Endothelial cell (in vitro differentiated cells): ENCODE data around the gene HOXA3. TPM values are rescaled to one million over a fixed set of nuclear protein-coding genes. Genes with fewer than 3 reads are reported as not detected.

ENCODE experiments used
- DNase-seq: peaks from one replicate; pipeline ENCODE4 v3.0.0; 2021; ENCODE audit warnings: low spot score
- H3K27ac Mint-ChIP-seq: one replicate; pipeline ENCODE4 v1.8.0; 2021; ENCODE audit warnings: mixed read lengths, inconsistent platforms; ENCODE audit not compliant: unreplicated experiment
- H3K27me3 Mint-ChIP-seq: one replicate; pipeline ENCODE4 v1.8.0; 2021; ENCODE audit warnings: mild to moderate bottlenecking, moderate library complexity, mixed read lengths, inconsistent platforms; ENCODE audit not compliant: unreplicated experiment
- H3K36me3 Mint-ChIP-seq: one replicate; pipeline ENCODE4 v1.8.0; 2021; ENCODE audit warnings: mild to moderate bottlenecking, low read depth, mixed read lengths, inconsistent platforms; ENCODE audit not compliant: unreplicated experiment
- H3K4me1 Mint-ChIP-seq: one replicate; pipeline ENCODE4 v1.8.0; 2021; ENCODE audit warnings: mild to moderate bottlenecking, mixed read lengths, inconsistent platforms; ENCODE audit not compliant: unreplicated experiment
- H3K4me3 Mint-ChIP-seq: one replicate; pipeline ENCODE4 v1.8.0; 2021; ENCODE audit warnings: mild to moderate bottlenecking, mixed read lengths, inconsistent platforms; ENCODE audit not compliant: unreplicated experiment
- H3K9me3 Mint-ChIP-seq: one replicate; pipeline ENCODE4 v1.8.0; 2021; ENCODE audit warnings: mixed read lengths, inconsistent platforms; ENCODE audit not compliant: unreplicated experiment
- total RNA-seq: library from RNA; stranded (reverse); fragmentation: NEBNext Ultra II Directional; extraction: Animal tissue kit (Norgen Biotek cat#: 25700); gene quantifications from one replicate; pipeline ENCODE4 v1.2.1, GENCODE V29; 2021; ENCODE audit not compliant: unreplicated experiment
- TF ChIP-seq, protein P1 (sequence below): fragments of 200-600 bp; sonication (generic); IDR thresholded peaks from one replicate; pipeline ENCODE4 v1.5.0; 2021; ENCODE audit warnings: antibody characterized with exemption; ENCODE audit not compliant: unreplicated experiment

HOXA3 gene
- total RNA-seq, 1 donor from 2014 or later: 0.13 TPM

- DNase-seq: no peak
- Mint-ChIP-seq H3K27me3 (peaks cover 38% of the 10 kb centered on the region), H3K4me3 (no peak overlapping the region), H3K9me3 (no peaks in the 10 kb centered on the region), H3K27ac (no peak overlapping the region), H3K4me1 (peaks cover 37% of the 10 kb centered on the region), H3K36me3 (no peaks in the 10 kb centered on the region)
- TF ChIP-seq, protein P1, sequence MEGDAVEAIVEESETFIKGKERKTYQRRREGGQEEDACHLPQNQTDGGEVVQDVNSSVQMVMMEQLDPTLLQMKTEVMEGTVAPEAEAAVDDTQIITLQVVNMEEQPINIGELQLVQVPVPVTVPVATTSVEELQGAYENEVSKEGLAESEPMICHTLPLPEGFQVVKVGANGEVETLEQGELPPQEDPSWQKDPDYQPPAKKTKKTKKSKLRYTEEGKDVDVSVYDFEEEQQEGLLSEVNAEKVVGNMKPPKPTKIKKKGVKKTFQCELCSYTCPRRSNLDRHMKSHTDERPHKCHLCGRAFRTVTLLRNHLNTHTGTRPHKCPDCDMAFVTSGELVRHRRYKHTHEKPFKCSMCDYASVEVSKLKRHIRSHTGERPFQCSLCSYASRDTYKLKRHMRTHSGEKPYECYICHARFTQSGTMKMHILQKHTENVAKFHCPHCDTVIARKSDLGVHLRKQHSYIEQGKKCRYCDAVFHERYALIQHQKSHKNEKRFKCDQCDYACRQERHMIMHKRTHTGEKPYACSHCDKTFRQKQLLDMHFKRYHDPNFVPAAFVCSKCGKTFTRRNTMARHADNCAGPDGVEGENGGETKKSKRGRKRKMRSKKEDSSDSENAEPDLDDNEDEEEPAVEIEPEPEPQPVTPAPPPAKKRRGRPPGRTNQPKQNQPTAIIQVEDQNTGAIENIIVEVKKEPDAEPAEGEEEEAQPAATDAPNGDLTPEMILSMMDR: no peak
Observed at GRCh38 chr7:27172823-27173510, 20.6 kb upstream of the HOXA3 start.

DNA sequence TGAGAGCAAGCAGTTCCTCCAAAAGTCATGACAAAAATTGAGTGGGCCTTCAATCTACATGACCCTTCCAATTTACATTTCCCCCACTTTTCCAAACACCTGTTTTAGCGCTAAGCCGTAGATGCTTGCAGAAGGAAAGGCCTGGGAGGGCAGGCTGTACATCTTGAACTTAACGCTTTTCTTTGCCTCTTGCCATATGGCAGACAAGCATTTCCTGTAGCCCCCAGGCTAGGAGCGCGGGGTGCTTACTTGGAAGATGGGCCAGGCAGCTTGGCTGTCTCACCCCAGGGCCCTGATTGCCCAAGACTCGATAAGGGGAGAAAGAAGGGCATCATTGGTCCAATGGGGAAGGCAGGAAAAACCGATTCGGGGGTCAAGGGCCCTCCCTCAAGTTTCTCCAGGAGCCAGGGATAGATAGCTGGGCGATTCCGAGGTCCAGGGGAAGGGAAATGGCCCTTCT lies 20.0 kb upstream of the HOXA3 start:
- no peak for DNase-seq
- Mint-ChIP-seq H3K9me3 (no peaks in the 10 kb centered on the region), H3K4me3 (peak overlapping the region; percentile 18), H3K4me1 (peaks cover 42% of the 10 kb centered on the region), H3K27ac (no peak overlapping the region), H3K36me3 (no peaks in the 10 kb centered on the region), H3K27me3 (peaks cover 37% of the 10 kb centered on the region)
- TF ChIP-seq, protein P1: no peak

DNA sequence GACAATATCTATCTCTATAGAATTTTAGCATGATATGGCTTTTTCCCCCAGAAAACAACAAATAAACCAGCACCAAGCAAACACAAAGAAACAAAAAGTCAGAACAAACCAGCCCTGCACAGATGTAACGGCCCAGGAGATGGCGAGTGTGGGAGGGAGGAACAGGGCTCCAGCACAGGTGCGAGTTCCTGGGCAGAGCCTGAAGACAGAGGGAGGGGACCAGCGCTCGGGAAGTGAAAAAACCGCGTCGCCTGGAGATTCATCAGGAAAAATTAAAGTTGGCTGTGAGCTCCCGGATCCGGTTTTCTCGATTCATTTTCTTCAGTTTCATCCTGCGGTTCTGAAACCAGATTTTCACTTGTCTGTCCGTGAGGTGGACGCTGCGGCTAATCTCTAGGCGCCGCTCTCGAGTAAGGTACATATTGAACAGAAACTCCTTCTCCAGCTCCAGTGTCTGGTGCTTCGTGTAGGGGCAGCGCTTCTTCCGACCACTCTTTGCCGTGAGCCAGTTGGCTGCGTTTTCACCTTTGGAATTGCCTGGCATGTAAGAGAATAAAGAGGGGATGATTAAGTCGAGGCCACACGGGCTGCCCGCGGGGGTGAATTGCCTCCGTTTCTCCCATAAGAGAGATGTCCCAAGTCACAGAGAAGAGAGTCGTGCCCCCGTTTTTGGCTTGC lies 19.4 kb upstream of the HOXA3 start:
- Mint-ChIP-seq H3K4me1 (peaks cover 48% of the 10 kb centered on the region), H3K36me3 (no peaks in the 10 kb centered on the region), H3K27ac (no peak overlapping the region), H3K27me3 (peaks cover 37% of the 10 kb centered on the region), H3K9me3 (no peaks in the 10 kb centered on the region), H3K4me3 (no peak overlapping the region)
- TF ChIP-seq, protein P1: no peak
- no peak for DNase-seq

DNA sequence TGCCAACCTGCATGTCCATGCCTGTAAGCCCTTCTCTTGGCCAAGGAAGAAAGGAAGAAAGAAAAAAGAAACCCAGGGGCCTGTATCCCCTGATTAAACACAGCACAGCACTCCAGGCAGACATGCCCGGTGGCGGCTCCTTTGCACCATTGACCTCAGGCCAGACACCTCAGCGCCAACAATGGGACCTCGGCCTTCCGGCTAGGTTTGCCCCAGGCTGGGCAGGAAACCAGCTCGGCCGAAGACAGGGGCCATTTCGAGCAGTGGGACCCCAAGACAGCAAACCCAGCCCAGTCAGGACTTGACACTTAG lies 18.9 kb upstream of the HOXA3 start:
- TF ChIP-seq, protein P1: no peak
- Mint-ChIP-seq H3K27me3 (peaks cover 32% of the 10 kb centered on the region), H3K27ac (no peak overlapping the region), H3K4me3 (no peak overlapping the region), H3K36me3 (no peaks in the 10 kb centered on the region), H3K4me1 (peaks cover 48% of the 10 kb centered on the region), H3K9me3 (no peaks in the 10 kb centered on the region)
- no peak for DNase-seq
